Activated T-helper 2 cell treated with anti-CD3 and anti-CD28 coated beads, Interferon-gamma antibody, Interleukin-2, Interleukin-4, amounts not matched to agents 10 μg/mL and 5 μg/mL and 100 μg/mL, durations not matched to agents 14 hours and 24 hours and 36 hours (primary cell): ENCODE results near the gene USP47. TPM values are rescaled to one million over a fixed set of nuclear protein-coding genes. Genes with fewer than 3 reads are reported as not detected.

Experiments
- DNase-seq: peaks from one replicate; pipeline ENCODE4 v3.0.0; 2021; ENCODE audit warnings: low spot score
- H3K27ac Mint-ChIP-seq: one replicate; pipeline ENCODE4 v1.8.0; 2021; ENCODE audit warnings: mixed read lengths
- H3K27me3 Mint-ChIP-seq: one replicate; pipeline ENCODE4 v1.8.0; 2021; ENCODE audit warnings: low read depth, mixed read lengths
- H3K36me3 Mint-ChIP-seq: one replicate; pipeline ENCODE4 v1.8.0; 2021; ENCODE audit warnings: low read depth, mixed read lengths
- H3K4me1 Mint-ChIP-seq: one replicate; pipeline ENCODE4 v1.8.0; 2021; ENCODE audit warnings: low read depth, mixed read lengths
- H3K4me3 Mint-ChIP-seq: one replicate; pipeline ENCODE4 v1.8.0; 2021; ENCODE audit warnings: low read depth, mild to moderate bottlenecking, moderate library complexity, mixed read lengths
- H3K9me3 Mint-ChIP-seq: one replicate; pipeline ENCODE4 v1.8.0; 2021; ENCODE audit warnings: mixed read lengths
- intact Hi-C: fragments of 100-400 bp; cut with micrococcal nuclease; formaldehyde crosslinking; loops from one replicate; pipeline ENCODE4 v1.15.1; 2023
- total RNA-seq: library from RNA; stranded (reverse); gene quantifications from 2 replicates; pipeline ENCODE4 v1.2.3, GENCODE V29; 2022

The USP47 gene
- 52.1 and 55.8 TPM in 2 replicates for total RNA-seq

GRCh38 chr11:11841723-11842420 is at the start of gene USP47:
Gene USP47, plus strand, starts transcription at chr11:11841972. Its CDS starts 214 bp downstream, at chr11:11842186.
- Mint-ChIP-seq H3K36me3 (peaks cover 3% of the 10 kb centered on the region), H3K9me3 (no peaks in the 10 kb centered on the region), H3K27ac (peak within 1 kb of the TSS; percentile 64), H3K4me1 (peaks cover 5% of the 10 kb centered on the region), H3K4me3 (no peak within 1 kb of the TSS), H3K27me3 (peaks cover 18% of the 10 kb centered on the region)
- intact Hi-C loops: loop anchor here (1.0 to 10.0 kb wide), 6 partner anchors 43 to 1385 kb away; partner anchors contain the start of genes AMPD3, GALNT18 and ZBED5
- peak; percentile 92 for DNase-seq

GRCh38 chr11:11793073-11793472 is 48.7 kb upstream of the USP47 start:
- Mint-ChIP-seq H3K4me1 (no peaks in the 10 kb centered on the region), H3K4me3 (no peak overlapping the region), H3K27me3 (peaks cover 35% of the 10 kb centered on the region), H3K27ac (no peak overlapping the region), H3K36me3 (no peaks in the 10 kb centered on the region), H3K9me3 (no peaks in the 10 kb centered on the region)
- DNase-seq: no peak
- intact Hi-C loops: no loop called here

GRCh38 chr11:11798586-11799438 is 43.0 kb upstream of the USP47 start:
- Mint-ChIP-seq H3K36me3 (no peaks in the 10 kb centered on the region), H3K27me3 (peaks cover 33% of the 10 kb centered on the region)

DNA sequence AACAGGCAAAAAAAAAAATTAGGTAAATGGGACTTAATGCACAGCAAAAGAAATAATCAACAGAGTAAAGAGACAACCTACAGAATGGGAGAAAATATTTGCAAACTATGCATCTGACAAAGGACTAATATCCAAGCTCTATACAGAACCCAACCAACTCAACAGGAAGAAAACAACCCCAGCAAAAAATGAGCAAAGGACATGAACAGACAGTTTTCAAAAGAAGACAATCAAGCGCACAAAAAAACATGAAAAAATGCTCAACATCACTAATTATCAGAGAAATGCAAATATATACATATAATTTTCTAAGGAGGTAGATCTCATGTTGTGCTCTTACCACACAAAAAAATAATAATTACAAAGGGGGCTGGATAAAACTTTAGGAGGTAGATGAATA is 36.5 kb upstream of the USP47 start:
- Mint-ChIP-seq H3K27me3 (peaks cover 35% of the 10 kb centered on the region), H3K4me3 (no peak overlapping the region), H3K4me1 (no peaks in the 10 kb centered on the region), H3K36me3 (no peaks in the 10 kb centered on the region), H3K9me3 (no peaks in the 10 kb centered on the region), H3K27ac (no peak overlapping the region)
- intact Hi-C loops: no loop called here
- no peak for DNase-seq

More at GRCh38 chr11:11798586-11799438, 43.0 kb upstream of the USP47 start:
- Mint-ChIP-seq H3K9me3 (no peaks in the 10 kb centered on the region), H3K27ac (no peak overlapping the region), H3K4me1 (no peaks in the 10 kb centered on the region), H3K4me3 (no peak overlapping the region)
- DNase-seq: peak; percentile 31
- intact Hi-C loops: loop anchor here (2.0 kb wide), 2 partner anchors 42 to 50 kb away; partner anchors contain the start of gene USP47

GRCh38 chr11:11806074-11806473 is 35.7 kb upstream of the USP47 start:
- Mint-ChIP-seq H3K27ac (no peak overlapping the region), H3K9me3 (no peaks in the 10 kb centered on the region), H3K4me1 (no peaks in the 10 kb centered on the region), H3K4me3 (no peak overlapping the region), H3K27me3 (peaks cover 35% of the 10 kb centered on the region), H3K36me3 (no peaks in the 10 kb centered on the region)
- DNase-seq: no peak
- intact Hi-C loops: no loop called here

DNA sequence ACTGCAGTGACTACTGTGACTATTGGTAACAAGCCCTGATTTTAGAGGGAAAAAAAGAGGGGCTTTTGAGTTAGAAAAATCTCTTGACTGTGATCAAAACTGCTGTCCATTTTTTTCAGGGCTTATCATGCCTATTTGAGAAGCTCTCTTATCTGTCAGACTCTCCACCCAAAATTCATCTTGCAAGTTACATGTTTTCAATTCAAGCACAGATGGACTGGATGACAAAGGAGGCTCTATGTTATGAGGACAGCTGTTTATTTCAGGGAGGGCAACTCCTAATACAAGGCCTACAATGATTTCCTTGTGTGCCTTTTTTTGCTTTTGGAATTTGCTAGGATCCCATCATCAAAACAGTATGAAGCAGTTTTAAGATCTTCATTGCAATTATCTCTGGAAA is 35.2 kb upstream of the USP47 start:
- peaks cover 35% of the 10 kb centered on the region for H3K27me3 Mint-ChIP-seq
- intact Hi-C loops: no loop called here
- no peaks in the 10 kb centered on the region for H3K9me3 Mint-ChIP-seq
- DNase-seq: no peak
- no peak overlapping the region for H3K4me3 Mint-ChIP-seq
- no peak overlapping the region for H3K27ac Mint-ChIP-seq
- no peaks in the 10 kb centered on the region for H3K4me1 Mint-ChIP-seq
- H3K36me3 Mint-ChIP-seq: no peaks in the 10 kb centered on the region

GRCh38 chr11:11807811-11808782 is 33.7 kb upstream of the USP47 start:
- intact Hi-C loops: no loop called here

GRCh38 chr11:11808992-11809615 is 32.7 kb upstream of the USP47 start:
- intact Hi-C loops: no loop called here
- Mint-ChIP-seq H3K4me3 (no peak overlapping the region), H3K27ac (no peak overlapping the region), H3K27me3 (peaks cover 34% of the 10 kb centered on the region), H3K4me1 (no peaks in the 10 kb centered on the region), H3K36me3 (no peaks in the 10 kb centered on the region), H3K9me3 (no peaks in the 10 kb centered on the region)
- DNase-seq: no peak

More at GRCh38 chr11:11807811-11808782, 33.7 kb upstream of the USP47 start:
- H3K27me3 Mint-ChIP-seq: peaks cover 34% of the 10 kb centered on the region
- no peaks in the 10 kb centered on the region for H3K4me1 Mint-ChIP-seq
- H3K27ac Mint-ChIP-seq: no peak overlapping the region
- no peaks in the 10 kb centered on the region for H3K9me3 Mint-ChIP-seq
- DNase-seq: no peak
- H3K36me3 Mint-ChIP-seq: no peaks in the 10 kb centered on the region
- no peak overlapping the region for H3K4me3 Mint-ChIP-seq

- Mint-ChIP-seq H3K9me3 (no peaks in the 10 kb centered on the region), H3K36me3 (no peaks in the 10 kb centered on the region), H3K4me1 (peaks cover 1% of the 10 kb centered on the region), H3K4me3 (no peak overlapping the region), H3K27ac (no peak overlapping the region), H3K27me3 (peaks cover 22% of the 10 kb centered on the region)
- no peak for DNase-seq
- intact Hi-C loops: no loop called here
Measured at GRCh38 chr11:11810764-11811726, 30.7 kb upstream of the USP47 start.

- Mint-ChIP-seq H3K27ac (no peak overlapping the region), H3K4me3 (no peak overlapping the region), H3K9me3 (no peaks in the 10 kb centered on the region), H3K4me1 (peaks cover 1% of the 10 kb centered on the region), H3K36me3 (no peaks in the 10 kb centered on the region), H3K27me3 (peaks cover 17% of the 10 kb centered on the region)
- intact Hi-C loops: no loop called here
- DNase-seq: no peak
Measured at GRCh38 chr11:11813288-11813962, 28.3 kb upstream of the USP47 start.
